Fibroblast of lung (primary cell): ENCODE data around the gene PPIP5K2. TPM values are rescaled to one million over a fixed set of nuclear protein-coding genes. Genes with fewer than 3 reads are reported as not detected.

ENCODE experiments used
- DNase-seq, 2 donors: peaks; one replicate each; pipeline versions ENCODE4 v3.0.0 to v3.0.0-alpha.2; 2010; ENCODE audit warnings: low read depth in 2 of 2
- H2AFZ ChIP-seq: 2 replicates; pipeline ENCODE4 v1.5.1; 2012; ENCODE audit warnings: low read length, control low read depth, inconsistent platforms
- H3K27ac ChIP-seq: 2 replicates; pipeline ENCODE4 v1.5.1; 2011; ENCODE audit warnings: low read length, control low read depth; ENCODE audit not compliant: insufficient read depth
- H3K27me3 ChIP-seq: 2 replicates; pipeline ENCODE4 v1.5.1; 2011; ENCODE audit warnings: mild to moderate bottlenecking, low read length; ENCODE audit not compliant: control insufficient read depth, insufficient read depth
- H3K36me3 ChIP-seq: 2 replicates; pipeline ENCODE4 v1.5.1; 2011; ENCODE audit warnings: low read length; ENCODE audit not compliant: control insufficient read depth, insufficient read depth
- H3K4me1 ChIP-seq: 2 replicates; pipeline ENCODE4 v1.5.1; 2011; ENCODE audit warnings: low read length; ENCODE audit not compliant: control insufficient read depth, insufficient read depth; ENCODE audit errors: extremely low read depth
- H3K4me2 ChIP-seq: 2 replicates; pipeline ENCODE4 v1.5.1; 2011; ENCODE audit warnings: low read length, control low read depth; ENCODE audit not compliant: insufficient read depth; ENCODE audit errors: extremely low read depth
- H3K4me3 ChIP-seq, 4 experiments: fragments of 200-600 bp in 1 of 4; sonication (generic) in 1 of 4; replicated peaks in 1 of 4; 2 replicates each; pipeline ENCODE4 v1.5.1; 2011 to 2016; ENCODE audit warnings: low read length in 4 of 4, low read depth in 3 of 4, mild to moderate bottlenecking in 3 of 4, control low read depth in 2 of 4, inconsistent platforms in 1 of 4, mixed read lengths in 1 of 4; ENCODE audit not compliant: insufficient read depth in 1 of 4; ENCODE audit errors: control extremely low read depth in 1 of 4
- H3K79me2 ChIP-seq: 2 replicates; pipeline ENCODE4 v1.5.1; 2012; ENCODE audit warnings: mild to moderate bottlenecking, low read length, inconsistent platforms; ENCODE audit not compliant: control insufficient read depth, insufficient read depth
- H3K9ac ChIP-seq: 2 replicates; pipeline ENCODE4 v1.5.1; 2011; ENCODE audit warnings: mild to moderate bottlenecking, low read length, control low read depth; ENCODE audit not compliant: insufficient read depth
- H3K9me3 ChIP-seq: 2 replicates; pipeline ENCODE4 v1.5.1; 2012; ENCODE audit warnings: low read depth, low read length; ENCODE audit not compliant: control insufficient read depth, insufficient read depth
- H4K20me1 ChIP-seq: 2 replicates; pipeline ENCODE4 v1.5.1; 2011; ENCODE audit warnings: low read length; ENCODE audit not compliant: control insufficient read depth, insufficient read depth; ENCODE audit errors: extremely low read depth
- CTCF ChIP-seq, 2 donors: IDR thresholded peaks in 1 of 2; conservative IDR thresholded peaks in 1 of 2; 1 replicate in 1 of 2; 2 replicates in 1 of 2; pipeline ENCODE4 v1.5.1; 2011 to 2012; ENCODE audit warnings: low read length in 2 of 2, control low read depth in 1 of 2, inconsistent platforms in 1 of 2, low read depth in 1 of 2, mild to moderate bottlenecking in 1 of 2
- EZH2 ChIP-seq: IDR thresholded peaks from 2 replicates; pipeline ENCODE4 v1.5.1; 2012; ENCODE audit warnings: low read length, control low read depth, mild to moderate bottlenecking; ENCODE audit errors: missing control alignments
- polyA plus RNA-seq, 2 donors: library from polyadenylated mRNA; depleted of rRNA in 1 of 2; stranded (reverse) in 1 of 2; unstranded in 1 of 2; fragments of >200 nt; gene quantifications; 2 replicates each; pipeline ENCODE4 v1.2.1, GENCODE V29; 2011 to 2012; ENCODE audit warnings: missing spikeins in 1 of 2
- total RNA-seq: library from RNA; depleted of rRNA; stranded (reverse); fragments of >200 nt; gene quantifications from 2 replicates; pipeline ENCODE4 v1.2.1, GENCODE V29; 2014

Gene PPIP5K2
- total and polyA plus RNA-seq, 2 donors (not counting 1 experiment from before 2014, with no cell fraction given), result 42.1 to 49.3 TPM

- H3K79me2 ChIP-seq, result peaks cover 13% of the 10 kb centered on the region
- H3K4me3 ChIP-seq, result no peak overlapping the region
- TF ChIP-seq EZH2, result no peak
- H3K4me1 ChIP-seq, result no peaks in the 10 kb centered on the region
- H4K20me1 ChIP-seq, result no peaks in the 10 kb centered on the region
- H2AFZ ChIP-seq, result no peak overlapping the region
- no peak overlapping the region for H3K4me2 ChIP-seq
- no peaks in the 10 kb centered on the region for H3K27me3 ChIP-seq
- H3K36me3 ChIP-seq, result no peaks in the 10 kb centered on the region
- no peak for DNase-seq
- H3K9me3 ChIP-seq, result no peaks in the 10 kb centered on the region
- no peak overlapping the region for H3K9ac ChIP-seq
- H3K27ac ChIP-seq, result no peak overlapping the region
Observed at GRCh38 chr5:103255691-103256090, 135.6 kb downstream of the PPIP5K2 start.

- Histone ChIP-seq H2AFZ (no peak overlapping the region), H4K20me1 (no peaks in the 10 kb centered on the region), H3K79me2 (peaks cover 18% of the 10 kb centered on the region), H3K4me2 (no peak overlapping the region), H3K9ac (no peak overlapping the region), H3K36me3 (no peaks in the 10 kb centered on the region), H3K4me3 (no peak overlapping the region), H3K27me3 (no peaks in the 10 kb centered on the region), H3K4me1 (no peaks in the 10 kb centered on the region), H3K9me3 (no peaks in the 10 kb centered on the region), H3K27ac (no peak overlapping the region)
- peak in 1 of 2 donors; percentile 10 for TF ChIP-seq CTCF (conservative IDR thresholded peaks at IDR 0.05 in 1 of 2, IDR thresholded peaks at IDR 0.05 in 1 of 2; ENCODE audit: low read depth in 1 of 2, low read length in 2 of 2)
- TF ChIP-seq EZH2, result no peak
- no peak for DNase-seq
Observed at GRCh38 chr5:103256178-103256577, 136.1 kb downstream of the PPIP5K2 start.

GRCh38 chr5:103258368-103258956 lies 138.4 kb downstream of the PPIP5K2 start, which contains the start of gene MACIR:
Gene MACIR (plus strand): TSS chr5:103258763. CDS start chr5:103275920, 17,157 bp downstream.
- peak within 1 kb of the TSS; percentile 63 for H3K27ac ChIP-seq

More at GRCh38 chr5:103258368-103258956, 138.4 kb downstream of the PPIP5K2 start, which contains the start of gene MACIR:
- peaks cover 2% of the 10 kb centered on the region for H3K4me1 ChIP-seq
- H3K9ac ChIP-seq, result peak within 1 kb of the TSS; percentile 65
- H3K36me3 ChIP-seq, result no peaks in the 10 kb centered on the region
- no peaks in the 10 kb centered on the region for H4K20me1 ChIP-seq
- peak within 1 kb of the TSS; percentile 73 for H2AFZ ChIP-seq
- TF ChIP-seq CTCF (conservative IDR thresholded peaks at IDR 0.05 in 1 of 2, IDR thresholded peaks at IDR 0.05 in 1 of 2; ENCODE audit: low read depth in 1 of 2, low read length in 2 of 2), result peak in 1 of 2 donors; percentile 10
- TF ChIP-seq EZH2, result no peak
- peak within 1 kb of the TSS; percentile 88 for H3K4me2 ChIP-seq
- H3K4me3 ChIP-seq, result peak within 1 kb of the TSS; percentile 72 to 87 (median 83)
- H3K9me3 ChIP-seq, result no peaks in the 10 kb centered on the region
- peaks cover 27% of the 10 kb centered on the region for H3K79me2 ChIP-seq
- DNase-seq, result peak; percentile 95 to 98
- H3K27me3 ChIP-seq, result no peaks in the 10 kb centered on the region
